ENCODE measurements around the gene LRRC3. TPM values are rescaled to one million over a fixed set of nuclear protein-coding genes. Genes with fewer than 3 reads are reported as not detected.
"Not testable (repeated sequence)": the region's sequence is repeated elsewhere in the genome, so short reads cannot be mapped to it uniquely, and the experiment has no call there.

The LRRC3 gene
- total and polyA plus RNA-seq, 12 donors = 0.67 to 3.2 (median 1.9) TPM

GRCh38 chr21:44415073-44416025 is 40.0 kb upstream of the LRRC3 start:
- TF ChIP-seq, protein P1, sequence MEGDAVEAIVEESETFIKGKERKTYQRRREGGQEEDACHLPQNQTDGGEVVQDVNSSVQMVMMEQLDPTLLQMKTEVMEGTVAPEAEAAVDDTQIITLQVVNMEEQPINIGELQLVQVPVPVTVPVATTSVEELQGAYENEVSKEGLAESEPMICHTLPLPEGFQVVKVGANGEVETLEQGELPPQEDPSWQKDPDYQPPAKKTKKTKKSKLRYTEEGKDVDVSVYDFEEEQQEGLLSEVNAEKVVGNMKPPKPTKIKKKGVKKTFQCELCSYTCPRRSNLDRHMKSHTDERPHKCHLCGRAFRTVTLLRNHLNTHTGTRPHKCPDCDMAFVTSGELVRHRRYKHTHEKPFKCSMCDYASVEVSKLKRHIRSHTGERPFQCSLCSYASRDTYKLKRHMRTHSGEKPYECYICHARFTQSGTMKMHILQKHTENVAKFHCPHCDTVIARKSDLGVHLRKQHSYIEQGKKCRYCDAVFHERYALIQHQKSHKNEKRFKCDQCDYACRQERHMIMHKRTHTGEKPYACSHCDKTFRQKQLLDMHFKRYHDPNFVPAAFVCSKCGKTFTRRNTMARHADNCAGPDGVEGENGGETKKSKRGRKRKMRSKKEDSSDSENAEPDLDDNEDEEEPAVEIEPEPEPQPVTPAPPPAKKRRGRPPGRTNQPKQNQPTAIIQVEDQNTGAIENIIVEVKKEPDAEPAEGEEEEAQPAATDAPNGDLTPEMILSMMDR (IDR thresholded peaks at IDR 0.05) = no peak
- TF ChIP-seq POLR2A (IDR thresholded peaks at IDR 0.05) = no peak
- H3K4me3 ChIP-seq = no peak overlapping the region
- no peaks in the 10 kb centered on the region for H3K27me3 ChIP-seq
- 68 to 74% (median 73%) methylated on average over 23 to 24 of the region's 24 CpGs for WGBS, 4 donors
- peak in 2 of 7 donors; percentile 5 to 8 for DNase-seq
- no peaks in the 10 kb centered on the region for H3K9me3 ChIP-seq (replicated peaks in 1 of 3)
- no peak overlapping the region for H3K27ac ChIP-seq
- no peaks in the 10 kb centered on the region for H3K4me1 ChIP-seq (replicated peaks in 1 of 2)
- H3K36me3 ChIP-seq (replicated peaks in 1 of 2) = no peaks in the 10 kb centered on the region
- intact Hi-C loops (cut with DNase I) = no loop called here

DNA sequence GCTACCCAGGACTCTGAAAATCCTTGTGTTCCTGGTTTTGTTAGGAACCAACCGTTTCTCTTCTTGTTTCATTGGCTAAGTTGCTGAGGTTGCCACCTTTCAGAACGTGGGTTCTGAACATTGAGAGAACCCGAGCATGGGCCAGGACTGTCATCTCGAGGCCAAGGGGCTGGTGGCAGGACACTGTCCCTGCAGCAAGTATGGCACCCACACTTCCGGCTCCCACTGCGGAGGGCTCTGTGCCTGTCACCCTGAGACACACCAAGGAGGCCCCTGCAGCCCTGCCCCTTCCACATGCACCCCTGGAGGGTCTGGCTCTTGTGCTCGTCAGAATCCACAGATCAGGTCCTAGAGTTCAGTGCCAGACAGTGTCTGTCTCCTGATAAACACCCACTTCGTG is 39.1 kb upstream of the LRRC3 start:
- WGBS, 4 donors = 70 to 76% (median 73%) methylated on average over 7 to 8 of the region's 8 CpGs
- no peaks in the 10 kb centered on the region for H3K4me1 ChIP-seq (replicated peaks in 1 of 2)
- H3K27ac ChIP-seq = no peak overlapping the region
- intact Hi-C loops (cut with DNase I) = no loop called here
- no peak overlapping the region for H3K4me3 ChIP-seq
- no peaks in the 10 kb centered on the region for H3K36me3 ChIP-seq (replicated peaks in 1 of 2)
- no peaks in the 10 kb centered on the region for H3K27me3 ChIP-seq
- no peaks in the 10 kb centered on the region for H3K9me3 ChIP-seq (replicated peaks in 1 of 3)
- DNase-seq = peak in 2 of 7 donors; percentile 1 to 10
- TF ChIP-seq, protein P1 (IDR thresholded peaks at IDR 0.05) = no peak
- no peak for TF ChIP-seq POLR2A (IDR thresholded peaks at IDR 0.05)

DNA sequence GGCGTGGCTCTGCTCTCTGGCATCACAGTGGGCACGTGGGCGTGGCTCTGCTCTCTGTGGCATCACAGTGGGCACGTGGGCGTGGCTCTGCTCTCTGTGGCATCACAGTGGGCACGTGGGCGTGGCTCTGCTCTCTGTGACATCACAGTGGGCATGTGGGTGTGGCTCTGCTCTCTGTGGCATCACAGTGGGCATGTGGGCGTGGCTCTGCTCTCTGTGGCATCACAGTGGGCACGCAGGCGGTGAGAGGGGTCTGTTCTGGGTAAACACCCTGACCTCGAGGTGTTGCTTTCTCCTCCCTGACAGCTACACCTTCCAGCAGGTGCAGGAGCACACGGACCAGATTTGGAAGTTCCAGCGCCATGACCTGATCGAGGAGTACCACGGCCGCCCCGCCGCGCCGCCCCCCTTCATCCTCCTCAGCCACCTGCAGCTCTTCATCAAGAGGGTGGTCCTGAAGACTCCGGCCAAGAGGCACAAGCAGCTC is 37.6 kb upstream of the LRRC3 start:
- H3K4me1 ChIP-seq (replicated peaks in 1 of 2); H3K27me3 ChIP-seq; H3K27ac ChIP-seq; H3K9me3 ChIP-seq (replicated peaks in 1 of 3); H3K4me3 ChIP-seq; H3K36me3 ChIP-seq (replicated peaks in 1 of 2); intact Hi-C loops (cut with DNase I): not testable (repeated sequence)
- 89 to 96% (median 94%) methylated on average over 9 to 21 of the region's 21 CpGs for whole genome bisulfite sequencing, 4 donors
- peak in 3 of 7 donors; percentile 3 to 5 (median 3) for DNase-seq

- 85 to 91% (median 89%) methylated on average over 9 to 25 of the region's 25 CpGs for WGBS, 4 donors
- no peaks in the 10 kb centered on the region for H3K9me3 ChIP-seq (replicated peaks in 1 of 3)
- no peak for TF ChIP-seq POLR2A (IDR thresholded peaks at IDR 0.05)
- TF ChIP-seq, protein P1 (IDR thresholded peaks at IDR 0.05) = no peak
- H3K27ac ChIP-seq = no peak overlapping the region
- no peaks in the 10 kb centered on the region for H3K27me3 ChIP-seq
- H3K4me3 ChIP-seq = no peak overlapping the region
- peak in 4 of 7 donors; percentile 4 to 11 (median 5) for DNase-seq
- H3K36me3 ChIP-seq (replicated peaks in 1 of 2) = no peaks in the 10 kb centered on the region
- H3K4me1 ChIP-seq (replicated peaks in 1 of 2) = no peaks in the 10 kb centered on the region
- intact Hi-C loops (cut with DNase I) = no loop called here
Observed at GRCh38 chr21:44418108-44418875, 37.0 kb upstream of the LRRC3 start.

All from adrenal gland (tissue), 12 donors.